Measurements from ENCODE around the gene MACROD2.
"Not testable (repeated sequence)": the region's sequence is repeated elsewhere in the genome, so short reads cannot be mapped to it uniquely, and the experiment has no call there.

MACROD2 gene

GRCh38 chr20:14266246-14266645, 270.9 kb downstream of the MACROD2 start:
- DNase-seq (ENCODE audit: low read depth), result no peak

GRCh38 chr20:14270751-14271150, 275.4 kb downstream of the MACROD2 start:
- not testable (repeated sequence) for DNase-seq (ENCODE audit: low read depth)

GRCh38 chr20:14282140-14282539, 286.8 kb downstream of the MACROD2 start:
- no peak for DNase-seq (ENCODE audit: low read depth)

- DNase-seq (ENCODE audit: low read depth), result no peak
These were observed 289.1 kb downstream of the MACROD2 start for GRCh38 chr20:14284443-14284842.

GRCh38 chr20:14288341-14289330, 293.3 kb downstream of the MACROD2 start:
- DNase-seq (ENCODE audit: low read depth), result peak; percentile 16

GRCh38 chr20:14291502-14291901, 296.2 kb downstream of the MACROD2 start:
- no peak for DNase-seq (ENCODE audit: low read depth)

- DNase-seq (ENCODE audit: low read depth), result no peak
These were observed 299.9 kb downstream of the MACROD2 start for GRCh38 chr20:14295238-14295637.

GRCh38 chr20:14295770-14296309, 300.5 kb downstream of the MACROD2 start:
- no peak for DNase-seq (ENCODE audit: low read depth)

- no peak for DNase-seq (ENCODE audit: low read depth)
These were observed 304.5 kb downstream of the MACROD2 start for GRCh38 chr20:14299831-14300230.

- DNase-seq (ENCODE audit: low read depth), result no peak
These were observed 307.8 kb downstream of the MACROD2 start for GRCh38 chr20:14303106-14303505.

- DNase-seq (ENCODE audit: low read depth), result no peak
These were observed 308.3 kb downstream of the MACROD2 start for GRCh38 chr20:14303651-14304050.

GRCh38 chr20:14304472-14304871, 309.2 kb downstream of the MACROD2 start:
- no peak for DNase-seq (ENCODE audit: low read depth)

GRCh38 chr20:14307956-14308355, 312.6 kb downstream of the MACROD2 start:
- DNase-seq (ENCODE audit: low read depth), result no peak

GRCh38 chr20:14310977-14311627, 315.8 kb downstream of the MACROD2 start:
- DNase-seq (ENCODE audit: low read depth), result no peak

- DNase-seq (ENCODE audit: low read depth), result no peak
These were observed 316.7 kb downstream of the MACROD2 start for GRCh38 chr20:14312001-14312400.

GRCh38 chr20:14313341-14314020, 318.2 kb downstream of the MACROD2 start:
- no peak for DNase-seq (ENCODE audit: low read depth)

- no peak for DNase-seq (ENCODE audit: low read depth)
These were observed 324.4 kb downstream of the MACROD2 start for GRCh38 chr20:14319704-14320103.

GRCh38 chr20:14331646-14332045, 336.3 kb downstream of the MACROD2 start:
- DNase-seq (ENCODE audit: low read depth), result no peak

- no peak for DNase-seq (ENCODE audit: low read depth)
These were observed 337.6 kb downstream of the MACROD2 start for GRCh38 chr20:14332866-14333265.

- DNase-seq (ENCODE audit: low read depth), result no peak
These were observed 338.4 kb downstream of the MACROD2 start for GRCh38 chr20:14333721-14334120.

GRCh38 chr20:14334306-14334930, 339.1 kb downstream of the MACROD2 start:
- DNase-seq (ENCODE audit: low read depth), result peak; percentile 26

GRCh38 chr20:14335052-14335451, 339.7 kb downstream of the MACROD2 start:
- no peak for DNase-seq (ENCODE audit: low read depth)

Measured in iris pigment epithelial cell (primary cell).